K562 (cell line): Measurements from ENCODE around the gene ZNF487. TPM values are rescaled to one million over a fixed set of nuclear protein-coding genes. Genes with fewer than 3 reads are reported as not detected.
A peak's percentile ranks its signal among the peaks of the same experiment; 100 is the strongest.

Source experiments
- ETV5 ChIP-seq: sonication (generic); formaldehyde crosslinking; IDR thresholded peaks from 2 replicates; pipeline ENCODE4 v1.4.0; 2020; ENCODE audit warnings: low read depth, mild to moderate bottlenecking, missing genetic modification reagents
- HNRNPL ChIP-seq: fragments of 200-400 bp; formaldehyde crosslinking; IDR thresholded peaks from 2 replicates; pipeline ENCODE4 v1.6.1; 2017; ENCODE audit warnings: low read depth, mild to moderate bottlenecking, low read length
- JUN ChIP-seq, 2 experiments: sonication (generic) in 1 of 2; formaldehyde crosslinking in 1 of 2; IDR thresholded peaks; 2 replicates each; pipeline versions ENCODE4 v1.6.1 to v1.8.0; 2012 to 2022; ENCODE audit warnings: borderline replicate concordance in 2 of 2, mild to moderate bottlenecking in 2 of 2, improper control_type of control experiment in 1 of 2, low read depth in 1 of 2, low read length in 1 of 2, missing genetic modification reagents in 1 of 2
- NR3C1 ChIP-seq: sonication (generic); formaldehyde crosslinking; IDR thresholded peaks from 2 replicates; pipeline ENCODE4 v1.8.1; 2022; ENCODE audit warnings: missing genetic modification reagents
- PCBP2 ChIP-seq: fragments of 200-400 bp; formaldehyde crosslinking; IDR thresholded peaks from 2 replicates; pipeline ENCODE4 v1.6.1; 2018; ENCODE audit warnings: low read length, low read depth, mild to moderate bottlenecking, moderate library complexity; ENCODE audit not compliant: poor library complexity, severe bottlenecking
- SIX5 ChIP-seq, 2 experiments: IDR thresholded peaks; 2 replicates each; pipeline ENCODE4 v1.6.1; 2011; ENCODE audit warnings: low read length in 2 of 2, borderline replicate concordance in 1 of 2, low read depth in 1 of 2, mild to moderate bottlenecking in 1 of 2, moderate library complexity in 1 of 2; ENCODE audit not compliant: insufficient read depth in 1 of 2
- SMARCE1 ChIP-seq: fragments of 450-650 bp; IDR thresholded peaks from 2 replicates; pipeline ENCODE4 v1.7.1; 2016; ENCODE audit warnings: mild to moderate bottlenecking
- ZEB2 ChIP-seq: fragments of 450-650 bp; IDR thresholded peaks from 2 replicates; pipeline ENCODE4 v1.6.1; 2016
- ZNF384 ChIP-seq: IDR thresholded peaks from 2 replicates; pipeline ENCODE4 v1.6.1; 2012; ENCODE audit warnings: low read depth, low read length, improper control_type of control experiment
- ZNF696 ChIP-seq: fragments of 250-450 bp; sonication (Bioruptor Pico); conservative IDR thresholded peaks from 2 replicates; pipeline ENCODE4 v1.4.0; 2020; ENCODE audit warnings: mild to moderate bottlenecking, moderate library complexity
- polyA plus RNA-seq, 8 experiments: library from polyadenylated mRNA; depleted of rRNA in 4 of 8; stranded (reverse) in 5 of 8; unstranded in 3 of 8; fragments of >200 nt; fragmentation: Nextera tagmentation in 2 of 8; fragmentation: Illumina TruSeq in 1 of 8; extraction: Ambion mirVana in 2 of 8; extraction: Trizol in 1 of 8; gene quantifications; 2 replicates each; pipeline versions ENCODE4 v1.2.1 to v1.2.3, GENCODE V29; 2011 to 2014; ENCODE audit warnings: inconsistent platforms in 1 of 8, missing spikeins in 1 of 8
- total RNA-seq, 7 experiments: library from RNA; depleted of rRNA in 6 of 7; stranded (reverse); fragments of >200 nt in 6 of 7; fragmentation: Illumina TruSeq in 2 of 7; extraction: Trizol in 2 of 7; gene quantifications; 2 replicates each; pipeline versions ENCODE4 v1.2.1 to v1.2.3, GENCODE V29; 2011 to 2021; ENCODE audit warnings: low replicate concordance in 1 of 7
- TF ChIP-seq, protein P1 (sequence below): sonication (generic); formaldehyde crosslinking; IDR thresholded peaks from 2 replicates; pipeline ENCODE4 v1.9.0; 2022; ENCODE audit warnings: mild to moderate bottlenecking, missing genetic modification reagents
- TF ChIP-seq, protein P2 (sequence below): sonication (generic); formaldehyde crosslinking; IDR thresholded peaks from 2 replicates; pipeline ENCODE4 v1.8.1; 2023; ENCODE audit warnings: missing genetic modification reagents, mild to moderate bottlenecking, borderline replicate concordance
- TF ChIP-seq, protein P3 (sequence below): fragments of 200-800 bp; sonication (Bioruptor generic); IDR thresholded peaks from 2 replicates; pipeline ENCODE4 v1.6.1; 2017; ENCODE audit warnings: missing genetic modification characterization, missing compliant biosample characterization
- TF ChIP-seq, protein P4 (sequence below), 2 experiments: IDR thresholded peaks; 2 replicates each; pipeline ENCODE4 v1.6.1; 2011; ENCODE audit warnings: borderline replicate concordance in 1 of 2, control low read depth in 1 of 2, low read depth in 1 of 2, low read length in 1 of 2, mild to moderate bottlenecking in 1 of 2, mixed read lengths in 1 of 2, moderate library complexity in 1 of 2; ENCODE audit not compliant: insufficient read depth in 1 of 2, insufficient read length in 1 of 2, poor library complexity in 1 of 2, severe bottlenecking in 1 of 2; ENCODE audit errors: extremely low read depth in 1 of 2
- TF ChIP-seq, protein P5 (sequence below), 3 experiments: IDR thresholded peaks in 2 of 3; conservative IDR thresholded peaks in 1 of 3; 2 replicates each; pipeline ENCODE4 v1.5.1; 2011 to 2012; ENCODE audit warnings: low read length in 3 of 3, mild to moderate bottlenecking in 3 of 3, control low read depth in 2 of 3, improper control_type of control experiment in 1 of 3, inconsistent platforms in 1 of 3, low read depth in 1 of 3, mixed read lengths in 1 of 3, moderate library complexity in 1 of 3; ENCODE audit not compliant: insufficient read depth in 2 of 3

Gene ZNF487
- total and polyA plus RNA-seq, 9 of the 15 experiments (the other 6 are each of a cell fraction or from before 2014, with no cell fraction given), result 1.9 to 6.5 (median 4.2) TPM

DNA sequence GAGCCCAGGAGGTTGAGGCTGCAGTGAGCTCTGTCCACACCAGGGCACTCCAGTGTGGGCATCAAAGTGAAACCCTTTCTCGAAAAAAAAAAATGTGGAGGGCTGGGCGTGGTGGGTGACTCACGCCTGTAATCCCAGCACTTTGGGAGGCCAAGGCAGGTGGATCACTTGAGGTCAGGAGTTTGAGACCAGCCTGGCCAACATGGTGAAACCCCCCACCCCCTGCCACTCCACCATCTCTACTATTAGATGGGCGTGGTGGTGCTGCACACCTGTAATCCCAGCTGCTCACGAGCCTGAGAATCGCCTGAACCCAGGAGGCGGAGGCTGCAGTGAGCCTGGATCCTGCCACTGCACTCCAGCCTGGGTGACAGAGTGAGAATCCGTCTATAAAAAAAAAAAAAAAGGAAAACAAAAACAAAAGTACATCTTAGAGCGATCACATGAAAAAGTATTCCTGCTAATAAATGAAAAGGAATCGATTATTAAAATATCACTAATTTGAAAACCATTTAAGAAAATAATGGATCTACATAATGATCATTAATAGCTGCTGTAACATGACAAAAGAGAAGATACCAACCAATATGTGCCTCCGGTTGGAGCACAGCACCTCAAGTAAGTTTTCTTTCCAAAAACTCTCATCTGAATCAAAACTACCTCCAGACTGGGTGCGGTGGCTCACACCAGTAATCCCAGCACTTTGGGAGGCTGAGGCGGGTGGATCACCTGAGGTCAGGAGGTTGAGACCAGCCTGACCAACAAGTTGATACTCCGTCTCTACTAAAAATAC, 32.8 kb upstream of the ZNF487 start (continued):
- TF ChIP-seq, protein P1, sequence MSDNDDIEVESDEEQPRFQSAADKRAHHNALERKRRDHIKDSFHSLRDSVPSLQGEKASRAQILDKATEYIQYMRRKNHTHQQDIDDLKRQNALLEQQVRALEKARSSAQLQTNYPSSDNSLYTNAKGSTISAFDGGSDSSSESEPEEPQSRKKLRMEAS (CRISPR knock-in tag), result peak; percentile 47; the same call in 1 of the 2 replicates
- TF ChIP-seq PCBP2 (no peak), SMARCE1 (peak; percentile 51; the same call in 1 of the 2 replicates), SIX5 (IDR thresholded peaks at IDR 0.05; ENCODE audit: borderline replicate concordance in 1 of 2, insufficient read depth in 1 of 2, low read depth in 1 of 2, low read length in 2 of 2) (no peak), ZNF696 (no peak), ZNF384 (peak; percentile 65), ETV5 (CRISPR knock-in tag) (no peak), ZEB2 (peak; percentile 40; the same call in 1 of the 2 replicates), NR3C1 (CRISPR knock-in tag) (no peak), HNRNPL (no peak), JUN (IDR thresholded peaks at IDR 0.05; ENCODE audit: borderline replicate concordance, low read depth, low read length) (0 out of 2 replicates have a peak, but pooled peaks have one; percentile 21), JUN (CRISPR knock-in tag; IDR thresholded peaks at IDR 0.05; ENCODE audit: borderline replicate concordance) (no peak)
- TF ChIP-seq, protein P2, sequence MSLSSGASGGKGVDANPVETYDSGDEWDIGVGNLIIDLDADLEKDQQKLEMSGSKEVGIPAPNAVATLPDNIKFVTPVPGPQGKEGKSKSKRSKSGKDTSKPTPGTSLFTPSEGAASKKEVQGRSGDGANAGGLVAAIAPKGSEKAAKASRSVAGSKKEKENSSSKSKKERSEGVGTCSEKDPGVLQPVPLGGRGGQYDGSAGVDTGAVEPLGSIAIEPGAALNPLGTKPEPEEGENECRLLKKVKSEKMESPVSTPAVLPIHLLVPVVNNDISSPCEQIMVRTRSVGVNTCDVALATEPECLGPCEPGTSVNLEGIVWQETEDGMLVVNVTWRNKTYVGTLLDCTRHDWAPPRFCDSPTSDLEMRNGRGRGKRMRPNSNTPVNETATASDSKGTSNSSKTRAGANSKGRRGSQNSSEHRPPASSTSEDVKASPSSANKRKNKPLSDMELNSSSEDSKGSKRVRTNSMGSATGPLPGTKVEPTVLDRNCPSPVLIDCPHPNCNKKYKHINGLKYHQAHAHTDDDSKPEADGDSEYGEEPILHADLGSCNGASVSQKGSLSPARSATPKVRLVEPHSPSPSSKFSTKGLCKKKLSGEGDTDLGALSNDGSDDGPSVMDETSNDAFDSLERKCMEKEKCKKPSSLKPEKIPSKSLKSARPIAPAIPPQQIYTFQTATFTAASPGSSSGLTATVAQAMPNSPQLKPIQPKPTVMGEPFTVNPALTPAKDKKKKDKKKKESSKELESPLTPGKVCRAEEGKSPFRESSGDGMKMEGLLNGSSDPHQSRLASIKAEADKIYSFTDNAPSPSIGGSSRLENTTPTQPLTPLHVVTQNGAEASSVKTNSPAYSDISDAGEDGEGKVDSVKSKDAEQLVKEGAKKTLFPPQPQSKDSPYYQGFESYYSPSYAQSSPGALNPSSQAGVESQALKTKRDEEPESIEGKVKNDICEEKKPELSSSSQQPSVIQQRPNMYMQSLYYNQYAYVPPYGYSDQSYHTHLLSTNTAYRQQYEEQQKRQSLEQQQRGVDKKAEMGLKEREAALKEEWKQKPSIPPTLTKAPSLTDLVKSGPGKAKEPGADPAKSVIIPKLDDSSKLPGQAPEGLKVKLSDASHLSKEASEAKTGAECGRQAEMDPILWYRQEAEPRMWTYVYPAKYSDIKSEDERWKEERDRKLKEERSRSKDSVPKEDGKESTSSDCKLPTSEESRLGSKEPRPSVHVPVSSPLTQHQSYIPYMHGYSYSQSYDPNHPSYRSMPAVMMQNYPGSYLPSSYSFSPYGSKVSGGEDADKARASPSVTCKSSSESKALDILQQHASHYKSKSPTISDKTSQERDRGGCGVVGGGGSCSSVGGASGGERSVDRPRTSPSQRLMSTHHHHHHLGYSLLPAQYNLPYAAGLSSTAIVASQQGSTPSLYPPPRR, result no peak
- TF ChIP-seq, protein P3, sequence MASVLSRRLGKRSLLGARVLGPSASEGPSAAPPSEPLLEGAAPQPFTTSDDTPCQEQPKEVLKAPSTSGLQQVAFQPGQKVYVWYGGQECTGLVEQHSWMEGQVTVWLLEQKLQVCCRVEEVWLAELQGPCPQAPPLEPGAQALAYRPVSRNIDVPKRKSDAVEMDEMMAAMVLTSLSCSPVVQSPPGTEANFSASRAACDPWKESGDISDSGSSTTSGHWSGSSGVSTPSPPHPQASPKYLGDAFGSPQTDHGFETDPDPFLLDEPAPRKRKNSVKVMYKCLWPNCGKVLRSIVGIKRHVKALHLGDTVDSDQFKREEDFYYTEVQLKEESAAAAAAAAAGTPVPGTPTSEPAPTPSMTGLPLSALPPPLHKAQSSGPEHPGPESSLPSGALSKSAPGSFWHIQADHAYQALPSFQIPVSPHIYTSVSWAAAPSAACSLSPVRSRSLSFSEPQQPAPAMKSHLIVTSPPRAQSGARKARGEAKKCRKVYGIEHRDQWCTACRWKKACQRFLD, result 0 out of 2 replicates have a peak, but pooled peaks have one; percentile 24
- TF ChIP-seq, protein P4, sequence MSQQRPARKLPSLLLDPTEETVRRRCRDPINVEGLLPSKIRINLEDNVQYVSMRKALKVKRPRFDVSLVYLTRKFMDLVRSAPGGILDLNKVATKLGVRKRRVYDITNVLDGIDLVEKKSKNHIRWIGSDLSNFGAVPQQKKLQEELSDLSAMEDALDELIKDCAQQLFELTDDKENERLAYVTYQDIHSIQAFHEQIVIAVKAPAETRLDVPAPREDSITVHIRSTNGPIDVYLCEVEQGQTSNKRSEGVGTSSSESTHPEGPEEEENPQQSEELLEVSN (IDR thresholded peaks at IDR 0.05; ENCODE audit: borderline replicate concordance in 1 of 2, extremely low read depth in 1 of 2, insufficient read depth in 1 of 2, insufficient read length in 1 of 2, low read depth in 1 of 2, low read length in 1 of 2, poor library complexity in 1 of 2, severe bottlenecking in 1 of 2), result peak in 1 of 2 experiments; percentile 11
- TF ChIP-seq, protein P5, sequence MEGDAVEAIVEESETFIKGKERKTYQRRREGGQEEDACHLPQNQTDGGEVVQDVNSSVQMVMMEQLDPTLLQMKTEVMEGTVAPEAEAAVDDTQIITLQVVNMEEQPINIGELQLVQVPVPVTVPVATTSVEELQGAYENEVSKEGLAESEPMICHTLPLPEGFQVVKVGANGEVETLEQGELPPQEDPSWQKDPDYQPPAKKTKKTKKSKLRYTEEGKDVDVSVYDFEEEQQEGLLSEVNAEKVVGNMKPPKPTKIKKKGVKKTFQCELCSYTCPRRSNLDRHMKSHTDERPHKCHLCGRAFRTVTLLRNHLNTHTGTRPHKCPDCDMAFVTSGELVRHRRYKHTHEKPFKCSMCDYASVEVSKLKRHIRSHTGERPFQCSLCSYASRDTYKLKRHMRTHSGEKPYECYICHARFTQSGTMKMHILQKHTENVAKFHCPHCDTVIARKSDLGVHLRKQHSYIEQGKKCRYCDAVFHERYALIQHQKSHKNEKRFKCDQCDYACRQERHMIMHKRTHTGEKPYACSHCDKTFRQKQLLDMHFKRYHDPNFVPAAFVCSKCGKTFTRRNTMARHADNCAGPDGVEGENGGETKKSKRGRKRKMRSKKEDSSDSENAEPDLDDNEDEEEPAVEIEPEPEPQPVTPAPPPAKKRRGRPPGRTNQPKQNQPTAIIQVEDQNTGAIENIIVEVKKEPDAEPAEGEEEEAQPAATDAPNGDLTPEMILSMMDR (IDR thresholded peaks at IDR 0.05 in 2 of 3, conservative IDR thresholded peaks at IDR 0.05 in 1 of 3; ENCODE audit: insufficient read depth in 2 of 3, low read depth in 1 of 3, low read length in 3 of 3), result no peak
